GM19035 (cell line): ENCODE measurements around the gene CC2D1B.

Source experiments
- ATAC-seq: cut with Tn5 transposase; IDR thresholded peaks from one replicate; pipeline ENCODE4 v1.9.1; 2021; ENCODE audit not compliant: unreplicated experiment

Gene CC2D1B

GRCh38 chr1:52305417-52306226, 60.4 kb downstream of the CC2D1B start:
- ATAC-seq, result no peak
